GM12878 (cell line): Measurements from ENCODE around the gene MAPKAPK2. TPM values are rescaled to one million over a fixed set of nuclear protein-coding genes. Genes with fewer than 3 reads are reported as not detected.
A peak's percentile ranks its signal among the peaks of the same experiment; 100 is the strongest.

Experiments used
- ASH2L ChIP-seq: fragments of 300-600, 200-600 bp; sonication (generic); IDR thresholded peaks from 2 replicates; pipeline ENCODE4 v1.6.1; 2017; ENCODE audit warnings: low read depth, mild to moderate bottlenecking, borderline replicate concordance
- BCL3 ChIP-seq: IDR thresholded peaks from 2 replicates; pipeline ENCODE4 v1.6.1; 2011; ENCODE audit warnings: borderline replicate concordance, low read depth, mild to moderate bottlenecking, moderate library complexity, low read length; ENCODE audit not compliant: insufficient read depth, poor library complexity, severe bottlenecking
- CBX3 ChIP-seq: fragments of 200-600 bp; sonication (generic); IDR thresholded peaks from 2 replicates; pipeline ENCODE4 v1.6.1; 2016; ENCODE audit warnings: low read depth, borderline replicate concordance
- CTCF ChIP-seq, 3 experiments: IDR thresholded peaks in 2 of 3; conservative IDR thresholded peaks in 1 of 3; 2 replicates each; pipeline ENCODE4 v1.5.1; 2011; ENCODE audit warnings: low read depth in 3 of 3, low read length in 3 of 3, mild to moderate bottlenecking in 3 of 3, control low read depth in 2 of 3, moderate library complexity in 2 of 3, inconsistent platforms in 1 of 3, mixed read lengths in 1 of 3; ENCODE audit not compliant: control insufficient read depth in 2 of 3, insufficient read depth in 1 of 3; ENCODE audit errors: extremely low read depth in 1 of 3
- EGR1 ChIP-seq, 2 experiments: IDR thresholded peaks; 1 replicate in 1 of 2; 2 replicates in 1 of 2; pipeline ENCODE4 v1.6.1; 2011 to 2012; ENCODE audit warnings: low read depth in 2 of 2, low read length in 2 of 2, borderline replicate concordance in 1 of 2, mild to moderate bottlenecking in 1 of 2, moderate library complexity in 1 of 2
- EP300 ChIP-seq, 2 experiments: fragments of 150-350 bp in 1 of 2; IDR thresholded peaks; 2 replicates each; pipeline ENCODE4 v1.6.1; 2011 to 2012; ENCODE audit warnings: low read depth in 2 of 2, low read length in 2 of 2, borderline replicate concordance in 1 of 2, improper control_type of control experiment in 1 of 2, inconsistent platforms in 1 of 2; ENCODE audit not compliant: control insufficient read depth in 1 of 2
- ESRRA ChIP-seq: IDR thresholded peaks from 2 replicates; pipeline ENCODE4 v1.6.1; 2012; ENCODE audit warnings: mild to moderate bottlenecking, low read length, improper control_type of control experiment
- EZH2 ChIP-seq: IDR thresholded peaks from 2 replicates; pipeline ENCODE4 v1.6.1; 2012; ENCODE audit warnings: low read depth, mild to moderate bottlenecking, control low read depth, inconsistent platforms, low read length, borderline replicate concordance; ENCODE audit not compliant: control insufficient read depth
- HDAC6 ChIP-seq: fragments of 200-600 bp; sonication (generic); IDR thresholded peaks from one replicate; pipeline ENCODE4 v1.8.0; 2017; ENCODE audit warnings: antibody characterized with exemption; ENCODE audit not compliant: unreplicated experiment
- IRF4 ChIP-seq: IDR thresholded peaks from 2 replicates; pipeline ENCODE4 v1.6.1; 2011; ENCODE audit warnings: low read depth, low read length
- MAX ChIP-seq: IDR thresholded peaks from 2 replicates; pipeline ENCODE4 v1.6.1; 2012; ENCODE audit warnings: low read depth, low read length, improper control_type of control experiment
- MLLT1 ChIP-seq: fragments of 450-650 bp; IDR thresholded peaks from 2 replicates; pipeline ENCODE4 v1.6.1; 2016; ENCODE audit warnings: mild to moderate bottlenecking
- NKRF ChIP-seq: fragments of 450-650 bp; conservative IDR thresholded peaks from 2 replicates; pipeline ENCODE4 v1.6.1; 2017; ENCODE audit warnings: mild to moderate bottlenecking, moderate library complexity
- NR2F1 ChIP-seq: fragments of 450-650 bp; conservative IDR thresholded peaks from 2 replicates; pipeline ENCODE4 v1.6.1; 2017; ENCODE audit warnings: mild to moderate bottlenecking
- RFX5 ChIP-seq: IDR thresholded peaks from 2 replicates; pipeline ENCODE4 v1.6.1; 2011; ENCODE audit warnings: low read depth, low read length, improper control_type of control experiment
- SPI1 ChIP-seq: IDR thresholded peaks from 2 replicates; pipeline ENCODE4 v1.6.1; 2011; ENCODE audit warnings: low read depth, mild to moderate bottlenecking, low read length, moderate library complexity, borderline replicate concordance; ENCODE audit not compliant: insufficient read depth
- SRF ChIP-seq, 2 experiments: IDR thresholded peaks; 2 replicates each; pipeline ENCODE4 v1.6.1; 2011; ENCODE audit warnings: low read depth in 2 of 2, low read length in 2 of 2, mild to moderate bottlenecking in 1 of 2, moderate library complexity in 1 of 2
- TBL1XR1 ChIP-seq: IDR thresholded peaks from 2 replicates; pipeline ENCODE4 v1.6.1; 2012; ENCODE audit warnings: low read depth, low read length, improper control_type of control experiment
- TCF7 ChIP-seq: IDR thresholded peaks from 2 replicates; pipeline ENCODE4 v1.6.1; 2014; ENCODE audit warnings: antibody characterized with exemption, borderline replicate concordance
- ZNF217 ChIP-seq: fragments of 450-650 bp; IDR thresholded peaks from 2 replicates; pipeline ENCODE4 v1.6.1; 2017; ENCODE audit warnings: antibody characterized with exemption, mild to moderate bottlenecking
- ZNF274 ChIP-seq: IDR thresholded peaks from one replicate; pipeline ENCODE4 v1.8.0; 2011; ENCODE audit not compliant: insufficient read length, insufficient read depth
- polyA plus RNA-seq, 11 experiments: library from polyadenylated mRNA; depleted of rRNA in 4 of 11; unstranded in 6 of 11; stranded (reverse) in 5 of 11; fragments of >200 nt; fragmentation: Nextera tagmentation in 4 of 11; fragmentation: Illumina TruSeq in 1 of 11; extraction: Ambion mirVana in 4 of 11; extraction: Trizol in 1 of 11; gene quantifications; 1 replicate in 1 of 11; 2 replicates in 10 of 11; pipeline versions ENCODE4 v1.2.1 to v1.2.3, GENCODE V29; 2011 to 2016; ENCODE audit warnings: inconsistent platforms in 2 of 11, missing spikeins in 2 of 11, low read depth in 1 of 11
- total RNA-seq, 4 experiments: library from RNA; depleted of rRNA in 3 of 4; stranded (reverse); fragments of >200 nt in 3 of 4; fragmentation: Illumina TruSeq in 1 of 4; extraction: Trizol in 1 of 4; gene quantifications; 2 replicates each; pipeline versions ENCODE4 v1.2.1 to v1.2.3, GENCODE V29; 2013 to 2021

MAPKAPK2 gene
- total and polyA plus RNA-seq, 10 of the 15 experiments (the other 5 are each of a cell fraction or from before 2014, with no cell fraction given): 0.72 to 92.2 (median 49.3) TPM

- TF ChIP-seq EGR1 (IDR thresholded peaks at IDR 0.05; ENCODE audit: borderline replicate concordance in 1 of 2, low read depth in 2 of 2, low read length in 2 of 2) (no peak), HDAC6 (no peak), ZNF274 (no peak), EZH2 (no peak), RFX5 (no peak), SPI1 (no peak), MLLT1 (no peak), ZNF217 (no peak), IRF4 (no peak), NKRF (no peak), SRF (IDR thresholded peaks at IDR 0.05; ENCODE audit: low read depth in 2 of 2, low read length in 2 of 2) (no peak), BCL3 (no peak), CBX3 (no peak), EP300 (IDR thresholded peaks at IDR 0.05; ENCODE audit: borderline replicate concordance in 1 of 2, control insufficient read depth in 1 of 2, low read depth in 2 of 2, low read length in 2 of 2) (no peak), MAX (no peak), TBL1XR1 (no peak; the same call in 1 of the 2 replicates), CTCF (IDR thresholded peaks at IDR 0.05 in 2 of 3, conservative IDR thresholded peaks at IDR 0.05 in 1 of 3; ENCODE audit: control insufficient read depth in 2 of 3, extremely low read depth in 1 of 3, insufficient read depth in 1 of 3, low read depth in 3 of 3, low read length in 3 of 3) (peak in 1 of 3 experiments; percentile 34; a peak in 3 of 6 replicates), ASH2L (no peak), TCF7 (no peak), ESRRA (no peak), NR2F1 (peak; percentile 90)
Measured at GRCh38 chr1:206738370-206739366, 54.0 kb downstream of the MAPKAPK2 start (continued).
